A549 (cell line): Measurements from ENCODE around the gene LMX1B. TPM values are rescaled to one million over a fixed set of nuclear protein-coding genes. Genes with fewer than 3 reads are reported as not detected.

Experiments
- ATAC-seq, 2 experiments: fragments of 200-7000 bp in 1 of 2; fragments of >200 bp in 1 of 2; cut with Nextera tagmentation in 1 of 2; cut with Tn5 transposase in 1 of 2; 3 replicates each; pipeline versions ENCODE4 v1.8.0 to v1.9.1; 2018 to 2020; ENCODE audit warnings: mild to moderate bottlenecking in 1 of 2, moderate library complexity in 1 of 2
- CTCF ChIA-PET: fragments of 300-600 bp; sonication (Branson Sonifier 250); formaldehyde crosslinking; extraction: SDS; loops from one replicate; lab custom pipeline; 2021; ENCODE audit warnings: antibody characterized with exemption, inconsistent platforms; lab: Yijun Ruan, JAX
- POLR2A ChIA-PET: fragments of 350-600 bp; formaldehyde crosslinking; extraction: SDS; loops from one replicate; lab custom pipeline; 2021; ENCODE audit warnings: antibody characterized with exemption, inconsistent platforms; lab: Yijun Ruan, JAX
- DNase-seq, 2 experiments: peaks; one replicate each; pipeline versions ENCODE4 v3.0.0 to v3.0.0-alpha.2; 2011 to 2016; ENCODE audit warnings: low read depth in 1 of 2, low spot score in 1 of 2
- FAIRE-seq: peaks from 2 replicates; lab custom pipeline; 2011; peaks lifted over from hg19 to GRCh38; lab: Jason Lieb, UNC
- H3K27ac ChIP-seq, 2 experiments: fragments of >200 bp; sonication (Bioruptor Twin); formaldehyde crosslinking; 3 replicates each; pipeline ENCODE4 v1.5.1; 2016 to 2017
- H3K4me1 ChIP-seq: fragments of >200 bp; sonication (Bioruptor Twin); formaldehyde crosslinking; 3 replicates; pipeline ENCODE4 v1.6.1; 2016
- H3K4me2 ChIP-seq: fragments of >200 bp; sonication (Bioruptor Twin); formaldehyde crosslinking; 3 replicates; pipeline ENCODE4 v1.6.1; 2016
- H3K4me3 ChIP-seq: fragments of >200 bp; sonication (Bioruptor Twin); formaldehyde crosslinking; 3 replicates; pipeline ENCODE4 v1.5.1; 2016
- H3K9me3 ChIP-seq: fragments of >200 bp; sonication (Bioruptor Twin); formaldehyde crosslinking; 3 replicates; pipeline ENCODE4 v1.6.1; 2016
- BHLHE40 ChIP-seq: IDR thresholded peaks from 2 replicates; pipeline ENCODE4 v1.6.1; 2012; ENCODE audit warnings: low read depth, low read length, inconsistent platforms
- CEBPB ChIP-seq, 2 experiments: fragments of >200 bp in 1 of 2; sonication (Bioruptor Twin) in 1 of 2; formaldehyde crosslinking in 1 of 2; IDR thresholded peaks; 2 replicates each; pipeline ENCODE4 v1.6.1; 2012 to 2016
- CHD2 ChIP-seq: fragments of 150-350 bp; IDR thresholded peaks from 2 replicates; pipeline ENCODE4 v1.6.1; 2014; ENCODE audit warnings: low read length; ENCODE audit not compliant: partially characterized antibody
- EHMT2 ChIP-seq: fragments of 200-600 bp; sonication (generic); IDR thresholded peaks from 2 replicates; pipeline ENCODE4 v1.6.1; 2016; ENCODE audit warnings: antibody characterized with exemption, low read depth, mild to moderate bottlenecking, moderate library complexity
- EP300 ChIP-seq, 2 experiments: fragments of >200 bp; sonication (Bioruptor Twin); formaldehyde crosslinking; IDR thresholded peaks; 2 replicates in 1 of 2; 3 replicates in 1 of 2; pipeline ENCODE4 v1.6.1; 2016 to 2017
- FOXS1 ChIP-seq: fragments of 250-450 bp; sonication (Bioruptor Pico); IDR thresholded peaks from 2 replicates; pipeline ENCODE4 v1.5.0; 2020; ENCODE audit warnings: mild to moderate bottlenecking, moderate library complexity
- GATA3 ChIP-seq: IDR thresholded peaks from 2 replicates; pipeline ENCODE4 v1.6.1; 2012; ENCODE audit warnings: borderline replicate concordance
- HDAC2 ChIP-seq: fragments of 200-600 bp; sonication (generic); IDR thresholded peaks from 2 replicates; pipeline ENCODE4 v1.6.1; 2016
- JUN ChIP-seq, 2 experiments: fragments of >200 bp; sonication (Bioruptor Twin); formaldehyde crosslinking; IDR thresholded peaks; 2 replicates in 1 of 2; 3 replicates in 1 of 2; pipeline ENCODE4 v1.6.1; 2016 to 2017
- JUNB ChIP-seq: fragments of >200 bp; sonication (Bioruptor Twin); formaldehyde crosslinking; IDR thresholded peaks from 2 replicates; pipeline ENCODE4 v1.6.1; 2016
- KDM5A ChIP-seq: fragments of 200-600 bp; sonication (generic); IDR thresholded peaks from 2 replicates; pipeline ENCODE4 v1.6.1; 2016; ENCODE audit warnings: antibody characterized with exemption, mild to moderate bottlenecking
- MAFK ChIP-seq: fragments of 450-650 bp; IDR thresholded peaks from 2 replicates; pipeline ENCODE4 v1.6.1; 2014; ENCODE audit not compliant: partially characterized antibody
- MAZ ChIP-seq: fragments of 150-350 bp; IDR thresholded peaks from 2 replicates; pipeline ENCODE4 v1.6.1; 2014; ENCODE audit warnings: antibody characterized with exemption, low read depth, low read length, borderline replicate concordance
- RAD21 ChIP-seq, 2 experiments: fragments of >200 bp in 1 of 2; sonication (Bioruptor Twin) in 1 of 2; formaldehyde crosslinking in 1 of 2; IDR thresholded peaks in 1 of 2; conservative IDR thresholded peaks in 1 of 2; 2 replicates in 1 of 2; 3 replicates in 1 of 2; pipeline ENCODE4 v1.6.1; 2012 to 2018; ENCODE audit warnings: inconsistent platforms in 1 of 2
- RCOR1 ChIP-seq: fragments of 150-350 bp; IDR thresholded peaks from 2 replicates; pipeline ENCODE4 v1.6.1; 2014; ENCODE audit warnings: antibody characterized with exemption, low read length, low read depth
- RFX5 ChIP-seq: fragments of 450-650 bp; IDR thresholded peaks from 2 replicates; pipeline ENCODE4 v1.7.1; 2014; ENCODE audit warnings: antibody characterized with exemption, mild to moderate bottlenecking, moderate library complexity
- RNF2 ChIP-seq: fragments of 200-600 bp; sonication (generic); IDR thresholded peaks from 2 replicates; pipeline ENCODE4 v1.6.1; 2016; ENCODE audit warnings: low read depth, mild to moderate bottlenecking, antibody characterized with exemption, moderate library complexity, borderline replicate concordance
- SREBF2 ChIP-seq: fragments of 450-650 bp; IDR thresholded peaks from 2 replicates; pipeline ENCODE4 v1.6.1; 2014; ENCODE audit warnings: mild to moderate bottlenecking, moderate library complexity
- TP53 ChIP-seq: fragments of 250-450 bp; sonication (Bioruptor Pico); IDR thresholded peaks from 2 replicates; pipeline ENCODE4 v1.5.0; 2021; ENCODE audit warnings: mild to moderate bottlenecking, moderate library complexity
- ZC3H11A ChIP-seq: fragments of 450-650 bp; IDR thresholded peaks from 2 replicates; pipeline ENCODE4 v1.6.1; 2014; ENCODE audit warnings: antibody characterized with exemption, mild to moderate bottlenecking
- ZFP36 ChIP-seq: fragments of 450-650 bp; IDR thresholded peaks from 2 replicates; pipeline ENCODE4 v1.6.1; 2014; ENCODE audit warnings: borderline replicate concordance; ENCODE audit not compliant: partially characterized antibody
- ZSCAN20 ChIP-seq: fragments of 250-450 bp; sonication (Bioruptor Pico); IDR thresholded peaks from 2 replicates; pipeline ENCODE4 v1.8.0; 2022; ENCODE audit warnings: mild to moderate bottlenecking, moderate library complexity
- WGBS: methylation state at CpG from one replicate; pipeline ENCODE4 v1.1.6; 2017; ENCODE audit errors: missing lambda C conversion rate; 5-methylcytosine and 5-hydroxymethylcytosine counted together
- polyA plus RNA-seq, 4 experiments: library from polyadenylated mRNA; depleted of rRNA in 3 of 4; stranded (reverse); fragments of >200 nt; fragmentation: RNase III in 1 of 4; extraction: RNeasy Plus Mini Kit Qiagen cat#74134 plus additional on column Dnase treatment in 1 of 4; gene quantifications; 2 replicates in 3 of 4; 3 replicates in 1 of 4; pipeline ENCODE4 v1.2.3, GENCODE V29; 2011 to 2017
- TF ChIP-seq, protein P1 (sequence below): fragments of >200 bp; sonication (Bioruptor Twin); formaldehyde crosslinking; IDR thresholded peaks from 2 replicates; pipeline ENCODE4 v1.6.1; 2016
- TF ChIP-seq, protein P2 (sequence below): IDR thresholded peaks from 2 replicates; pipeline ENCODE4 v1.6.1; 2012
- TF ChIP-seq, protein P3 (sequence below): fragments of 450-650 bp; IDR thresholded peaks from 2 replicates; pipeline ENCODE4 v1.6.1; 2014; ENCODE audit warnings: antibody characterized with exemption
- TF ChIP-seq, protein P4 (sequence below): fragments of 150-350 bp; IDR thresholded peaks from 2 replicates; pipeline ENCODE4 v1.6.1; 2014; ENCODE audit warnings: low read depth, mild to moderate bottlenecking, low read length
- TF ChIP-seq, protein P5 (sequence below): fragments of >200 bp; sonication (Bioruptor Twin); formaldehyde crosslinking; IDR thresholded peaks from 3 replicates; pipeline ENCODE4 v1.6.1; 2016
- TF ChIP-seq, protein P6 (sequence below): fragments of 200-600 bp; sonication (generic); IDR thresholded peaks from 2 replicates; pipeline ENCODE4 v1.6.1; 2016; ENCODE audit warnings: antibody characterized with exemption, mild to moderate bottlenecking, moderate library complexity

LMX1B gene
- polyA plus RNA-seq, 2 of the 4 experiments (the other 2 are of a cell fraction): 0.41 to 0.56 TPM

DNA sequence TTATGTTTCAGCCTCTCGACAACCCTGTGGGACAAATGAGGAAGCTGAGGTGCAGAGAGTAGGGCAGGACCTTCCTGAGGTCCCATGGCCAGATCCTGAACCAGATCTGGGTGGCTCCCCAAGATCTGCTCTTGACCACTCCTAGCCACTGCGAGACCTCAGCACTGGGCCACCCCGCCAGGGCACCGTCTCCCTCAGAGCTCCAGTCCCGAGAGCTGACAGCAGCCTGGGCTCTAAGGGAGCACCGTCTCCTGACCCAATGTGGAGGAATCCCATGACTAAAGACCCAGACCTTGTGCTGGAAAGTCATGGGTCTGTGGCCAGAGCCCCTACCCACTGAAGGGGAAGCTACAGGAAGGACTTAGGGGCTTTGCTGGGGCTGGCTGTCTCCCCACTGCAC lies 4.5 kb upstream of the LMX1B start:
- CTCF ChIA-PET: interaction anchor here (0.8 to 7.6 kb wide), 14 partner anchors 11 to 175 kb away, joined by 3 to 46 read pairs (median 3); no protein-coding TSS in a partner anchor
- FAIRE-seq (no peak), DNase-seq (no peak), ATAC-seq (no peak)
- H3K4me1 ChIP-seq: peaks cover 17% of the 10 kb centered on the region
- no peak overlapping the region for H3K27ac ChIP-seq
- POLR2A ChIA-PET: no interaction called here
- H3K4me2 ChIP-seq: no peak overlapping the region
- 67% methylated on average over 6 of the region's 6 CpGs for WGBS
- H3K9me3 ChIP-seq: no peaks in the 10 kb centered on the region
- TF ChIP-seq, protein P1, sequence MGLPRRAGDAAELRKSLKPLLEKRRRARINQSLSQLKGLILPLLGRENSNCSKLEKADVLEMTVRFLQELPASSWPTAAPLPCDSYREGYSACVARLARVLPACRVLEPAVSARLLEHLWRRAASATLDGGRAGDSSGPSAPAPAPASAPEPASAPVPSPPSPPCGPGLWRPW: no peak
- TF ChIP-seq RAD21 (conservative IDR thresholded peaks at IDR 0.05 in 1 of 2, IDR thresholded peaks at IDR 0.05 in 1 of 2) (no peak), ZC3H11A (no peak), MAZ (no peak), SREBF2 (no peak), GATA3 (no peak), ZFP36 (no peak), KDM5A (no peak), RFX5 (no peak), MAFK (no peak), HDAC2 (no peak), EP300 (IDR thresholded peaks at IDR 0.05) (no peak), FOXS1 (CRISPR knock-in tag) (no peak), JUNB (no peak), CEBPB (IDR thresholded peaks at IDR 0.05) (no peak)
- TF ChIP-seq, protein P2, sequence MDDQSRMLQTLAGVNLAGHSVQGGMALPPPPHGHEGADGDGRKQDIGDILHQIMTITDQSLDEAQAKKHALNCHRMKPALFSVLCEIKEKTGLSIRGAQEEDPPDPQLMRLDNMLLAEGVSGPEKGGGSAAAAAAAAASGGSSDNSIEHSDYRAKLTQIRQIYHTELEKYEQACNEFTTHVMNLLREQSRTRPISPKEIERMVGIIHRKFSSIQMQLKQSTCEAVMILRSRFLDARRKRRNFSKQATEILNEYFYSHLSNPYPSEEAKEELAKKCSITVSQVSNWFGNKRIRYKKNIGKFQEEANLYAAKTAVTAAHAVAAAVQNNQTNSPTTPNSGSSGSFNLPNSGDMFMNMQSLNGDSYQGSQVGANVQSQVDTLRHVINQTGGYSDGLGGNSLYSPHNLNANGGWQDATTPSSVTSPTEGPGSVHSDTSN: no peak
- no peak overlapping the region for H3K4me3 ChIP-seq

DNA sequence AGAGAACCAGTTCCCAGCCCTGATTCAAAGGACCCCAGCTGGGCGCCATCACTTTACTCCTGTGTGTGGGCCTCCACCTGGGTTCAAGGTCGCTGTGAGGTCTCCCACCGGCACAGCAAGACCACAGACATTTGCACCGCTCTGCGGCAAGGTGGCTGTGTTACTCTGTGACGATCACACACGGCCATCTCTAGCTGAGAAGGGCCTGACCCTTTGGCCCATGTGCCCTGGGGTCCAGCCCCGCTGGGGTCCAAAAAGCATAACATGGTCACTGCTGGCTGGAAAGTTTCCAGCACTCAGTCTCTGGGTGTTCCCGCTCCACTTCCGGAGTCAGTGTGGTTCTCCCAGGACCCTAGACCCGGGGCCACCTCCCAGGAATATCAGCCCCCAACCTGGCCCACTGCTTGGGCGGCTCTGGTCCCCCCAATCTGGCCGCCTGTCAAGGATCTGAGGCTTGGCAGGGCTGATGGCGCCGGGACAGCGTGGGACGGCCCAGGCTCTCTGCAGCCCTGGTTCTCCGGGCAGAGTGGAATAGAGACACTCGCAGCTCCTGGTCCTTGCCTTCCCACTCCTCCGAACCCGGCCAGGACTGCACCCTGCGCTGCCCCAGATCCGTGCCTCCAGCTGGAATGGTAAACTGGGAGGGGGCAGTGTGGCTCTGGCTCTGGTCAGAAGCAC lies 3.9 kb upstream of the LMX1B start:
- FAIRE-seq (no peak), ATAC-seq (no peak), DNase-seq (no peak)
- Histone ChIP-seq H3K4me3 (no peak overlapping the region), H3K9me3 (no peaks in the 10 kb centered on the region), H3K4me1 (peaks cover 17% of the 10 kb centered on the region), H3K27ac (no peak overlapping the region), H3K4me2 (no peak overlapping the region)
- ChIA-PET CTCF (interaction anchor here (0.8 to 7.6 kb wide), 15 partner anchors 11 to 174 kb away, joined by 3 to 46 read pairs (median 4); no protein-coding TSS in a partner anchor), POLR2A (no interaction called here)
- TF ChIP-seq BHLHE40 (no peak), JUN (IDR thresholded peaks at IDR 0.05) (no peak), CHD2 (no peak), SREBF2 (no peak), EHMT2 (no peak), MAZ (no peak), RCOR1 (no peak), ZSCAN20 (CRISPR knock-in tag) (no peak), TP53 (CRISPR knock-in tag) (no peak), CEBPB (IDR thresholded peaks at IDR 0.05) (no peak), RNF2 (no peak), RAD21 (conservative IDR thresholded peaks at IDR 0.05 in 1 of 2, IDR thresholded peaks at IDR 0.05 in 1 of 2) (no peak), EP300 (IDR thresholded peaks at IDR 0.05) (no peak)
- TF ChIP-seq, protein P3, sequence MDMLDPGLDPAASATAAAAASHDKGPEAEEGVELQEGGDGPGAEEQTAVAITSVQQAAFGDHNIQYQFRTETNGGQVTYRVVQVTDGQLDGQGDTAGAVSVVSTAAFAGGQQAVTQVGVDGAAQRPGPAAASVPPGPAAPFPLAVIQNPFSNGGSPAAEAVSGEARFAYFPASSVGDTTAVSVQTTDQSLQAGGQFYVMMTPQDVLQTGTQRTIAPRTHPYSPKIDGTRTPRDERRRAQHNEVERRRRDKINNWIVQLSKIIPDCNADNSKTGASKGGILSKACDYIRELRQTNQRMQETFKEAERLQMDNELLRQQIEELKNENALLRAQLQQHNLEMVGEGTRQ: no peak
- TF ChIP-seq, protein P4, sequence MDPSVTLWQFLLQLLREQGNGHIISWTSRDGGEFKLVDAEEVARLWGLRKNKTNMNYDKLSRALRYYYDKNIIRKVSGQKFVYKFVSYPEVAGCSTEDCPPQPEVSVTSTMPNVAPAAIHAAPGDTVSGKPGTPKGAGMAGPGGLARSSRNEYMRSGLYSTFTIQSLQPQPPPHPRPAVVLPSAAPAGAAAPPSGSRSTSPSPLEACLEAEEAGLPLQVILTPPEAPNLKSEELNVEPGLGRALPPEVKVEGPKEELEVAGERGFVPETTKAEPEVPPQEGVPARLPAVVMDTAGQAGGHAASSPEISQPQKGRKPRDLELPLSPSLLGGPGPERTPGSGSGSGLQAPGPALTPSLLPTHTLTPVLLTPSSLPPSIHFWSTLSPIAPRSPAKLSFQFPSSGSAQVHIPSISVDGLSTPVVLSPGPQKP: no peak
- TF ChIP-seq, protein P2: no peak
- TF ChIP-seq, protein P5, sequence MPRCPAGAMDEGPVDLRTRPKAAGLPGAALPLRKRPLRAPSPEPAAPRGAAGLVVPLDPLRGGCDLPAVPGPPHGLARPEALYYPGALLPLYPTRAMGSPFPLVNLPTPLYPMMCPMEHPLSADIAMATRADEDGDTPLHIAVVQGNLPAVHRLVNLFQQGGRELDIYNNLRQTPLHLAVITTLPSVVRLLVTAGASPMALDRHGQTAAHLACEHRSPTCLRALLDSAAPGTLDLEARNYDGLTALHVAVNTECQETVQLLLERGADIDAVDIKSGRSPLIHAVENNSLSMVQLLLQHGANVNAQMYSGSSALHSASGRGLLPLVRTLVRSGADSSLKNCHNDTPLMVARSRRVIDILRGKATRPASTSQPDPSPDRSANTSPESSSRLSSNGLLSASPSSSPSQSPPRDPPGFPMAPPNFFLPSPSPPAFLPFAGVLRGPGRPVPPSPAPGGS: no peak
- TF ChIP-seq, protein P6, sequence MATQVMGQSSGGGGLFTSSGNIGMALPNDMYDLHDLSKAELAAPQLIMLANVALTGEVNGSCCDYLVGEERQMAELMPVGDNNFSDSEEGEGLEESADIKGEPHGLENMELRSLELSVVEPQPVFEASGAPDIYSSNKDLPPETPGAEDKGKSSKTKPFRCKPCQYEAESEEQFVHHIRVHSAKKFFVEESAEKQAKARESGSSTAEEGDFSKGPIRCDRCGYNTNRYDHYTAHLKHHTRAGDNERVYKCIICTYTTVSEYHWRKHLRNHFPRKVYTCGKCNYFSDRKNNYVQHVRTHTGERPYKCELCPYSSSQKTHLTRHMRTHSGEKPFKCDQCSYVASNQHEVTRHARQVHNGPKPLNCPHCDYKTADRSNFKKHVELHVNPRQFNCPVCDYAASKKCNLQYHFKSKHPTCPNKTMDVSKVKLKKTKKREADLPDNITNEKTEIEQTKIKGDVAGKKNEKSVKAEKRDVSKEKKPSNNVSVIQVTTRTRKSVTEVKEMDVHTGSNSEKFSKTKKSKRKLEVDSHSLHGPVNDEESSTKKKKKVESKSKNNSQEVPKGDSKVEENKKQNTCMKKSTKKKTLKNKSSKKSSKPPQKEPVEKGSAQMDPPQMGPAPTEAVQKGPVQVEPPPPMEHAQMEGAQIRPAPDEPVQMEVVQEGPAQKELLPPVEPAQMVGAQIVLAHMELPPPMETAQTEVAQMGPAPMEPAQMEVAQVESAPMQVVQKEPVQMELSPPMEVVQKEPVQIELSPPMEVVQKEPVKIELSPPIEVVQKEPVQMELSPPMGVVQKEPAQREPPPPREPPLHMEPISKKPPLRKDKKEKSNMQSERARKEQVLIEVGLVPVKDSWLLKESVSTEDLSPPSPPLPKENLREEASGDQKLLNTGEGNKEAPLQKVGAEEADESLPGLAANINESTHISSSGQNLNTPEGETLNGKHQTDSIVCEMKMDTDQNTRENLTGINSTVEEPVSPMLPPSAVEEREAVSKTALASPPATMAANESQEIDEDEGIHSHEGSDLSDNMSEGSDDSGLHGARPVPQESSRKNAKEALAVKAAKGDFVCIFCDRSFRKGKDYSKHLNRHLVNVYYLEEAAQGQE: no peak
- 77% methylated on average over 10 of the region's 23 CpGs for WGBS
